ENCODE results near the gene TMEM43. TPM values are rescaled to one million over a fixed set of nuclear protein-coding genes. Genes with fewer than 3 reads are reported as not detected.

TMEM43 gene
- total and polyA plus RNA-seq, 2 of the 13 experiments (the other 11 are each of a cell fraction or from before 2014, with no cell fraction given) = 48.9 to 50.5 TPM

DNA sequence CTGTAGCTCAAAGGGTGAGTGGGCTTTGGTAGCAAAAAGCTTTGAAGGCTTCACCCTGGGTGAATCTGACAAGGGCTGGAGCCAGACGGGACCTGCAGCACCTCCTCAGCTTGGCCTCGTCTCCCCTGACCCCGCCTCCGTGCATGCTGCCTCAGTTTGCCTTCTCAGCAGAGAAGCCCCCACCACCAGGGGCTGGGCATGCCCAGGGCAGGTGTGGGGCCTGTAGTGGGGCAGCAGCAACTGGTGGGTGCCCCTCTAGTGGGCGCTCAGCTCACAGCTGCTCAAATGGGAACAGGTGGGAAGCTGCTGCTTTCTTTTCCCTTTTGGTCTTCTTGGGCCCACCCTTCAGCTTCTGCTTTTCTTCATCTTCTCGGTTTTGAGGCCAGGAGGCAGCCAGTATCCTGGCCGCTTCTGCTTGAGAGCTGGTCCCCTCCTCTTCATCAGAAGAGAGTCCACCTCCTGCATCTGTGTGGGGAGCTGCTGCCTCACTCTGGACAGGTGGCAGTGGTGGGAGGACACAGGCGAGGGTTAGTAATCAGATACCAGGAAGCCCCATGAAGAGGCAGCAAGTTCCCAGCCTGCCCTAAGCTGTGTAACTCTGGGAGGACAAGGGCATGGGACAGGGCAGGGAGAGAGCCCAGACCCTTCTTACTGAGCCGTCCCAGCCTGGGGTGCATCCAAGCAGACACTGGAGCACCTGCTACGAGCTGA, 21.0 kb downstream of the TMEM43 start:
- no peak overlapping the region for H3K9ac ChIP-seq (ENCODE audit: insufficient read depth, low read depth, low read length)
- no peak overlapping the region for H2AFZ ChIP-seq (ENCODE audit: low read length)
- no peak for ATAC-seq
- WGBS (ENCODE audit: low lambda C conversion rate) = 93% methylated on average over 7 of the region's 10 CpGs
- H4K20me1 ChIP-seq (ENCODE audit: insufficient read depth, low read length) = no peaks in the 10 kb centered on the region; the same call in 1 of the 2 replicates
- H3K9me3 ChIP-seq (ENCODE audit: low read length) = no peaks in the 10 kb centered on the region
- peak overlapping the region; percentile 96 for H3K27ac ChIP-seq (ENCODE audit: extremely low read length, insufficient read depth, low read length)
- H3K4me3 ChIP-seq (replicated peaks in 1 of 3; ENCODE audit: insufficient read depth in 1 of 3, low read depth in 2 of 3, low read length in 3 of 3) = no peak overlapping the region
- no TSS peak for BruUV-seq (replicated peaks)
- no peak for FAIRE-seq
- in situ Hi-C loops (cut with HindIII; ENCODE audit: extremely low pct_ligation_motif_present, low pct_unique_long_range_greater_than_20kb) (no loop called here), intact Hi-C loops (cut with micrococcal nuclease; ENCODE audit: unreplicated experiment) (no loop called here)
- CTCF ChIA-PET (ENCODE audit: low intra/inter-chr PET ratio, low total read pairs) = interaction anchor here (1.7 kb wide), 1 partner anchor 249 kb away, joined by 3 read pairs; no protein-coding TSS in a partner anchor
- peaks cover 20% of the 10 kb centered on the region for H3K4me1 ChIP-seq (ENCODE audit: insufficient read depth, low read length)
- H3K79me2 ChIP-seq (ENCODE audit: insufficient read depth, low read length) = no peaks in the 10 kb centered on the region
- no peak overlapping the region for H3K4me2 ChIP-seq (ENCODE audit: low read depth, low read length)
- H3K27me3 ChIP-seq (ENCODE audit: control insufficient read depth in 1 of 2, insufficient read depth in 2 of 2, low read length in 2 of 2) = no peaks in the 10 kb centered on the region
- H3K36me3 ChIP-seq (replicated peaks in 1 of 2; ENCODE audit: control insufficient read depth in 1 of 2, insufficient read depth in 2 of 2, low read length in 2 of 2) = peaks cover 15 to 45% of the 10 kb centered on the region in 2 experiments; a peak in 4 of 5 replicates
- POLR2A ChIA-PET = interaction anchor here (1.2 to 4.4 kb wide), 4 partner anchors 11 to 33 kb away, joined by 3 to 30 read pairs (median 12); partner anchors contain the start of genes CHCHD4, LSM3, TMEM43 and XPC
- TF ChIP-seq TBX3 (IDR thresholded peaks at IDR 0.05; ENCODE audit: borderline replicate concordance) = no peak
- no peak for TF ChIP-seq NFKB2 (CRISPR knock-in tag; IDR thresholded peaks at IDR 0.05; ENCODE audit: borderline replicate concordance)
- TF ChIP-seq ATF7-NPFF (CRISPR knock-in tag; IDR thresholded peaks at IDR 0.05; ENCODE audit: low read depth) = 0 out of 2 replicates have a peak, but pooled peaks have one; percentile 34
- TF ChIP-seq, protein P1, sequence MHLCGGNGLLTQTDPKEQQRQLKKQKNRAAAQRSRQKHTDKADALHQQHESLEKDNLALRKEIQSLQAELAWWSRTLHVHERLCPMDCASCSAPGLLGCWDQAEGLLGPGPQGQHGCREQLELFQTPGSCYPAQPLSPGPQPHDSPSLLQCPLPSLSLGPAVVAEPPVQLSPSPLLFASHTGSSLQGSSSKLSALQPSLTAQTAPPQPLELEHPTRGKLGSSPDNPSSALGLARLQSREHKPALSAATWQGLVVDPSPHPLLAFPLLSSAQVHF (CRISPR knock-in tag; IDR thresholded peaks at IDR 0.05) = no peak
- no peak for TF ChIP-seq NCOA2 (CRISPR knock-in tag; IDR thresholded peaks at IDR 0.05)
- TF ChIP-seq ZNF598 (CRISPR knock-in tag; IDR thresholded peaks at IDR 0.05; ENCODE audit: borderline replicate concordance) = no peak
- DNase-seq (ENCODE audit: low spot score) = no peak
